HCT116 (cell line): ENCODE results near the gene RTN4IP1. TPM values are rescaled to one million over a fixed set of nuclear protein-coding genes. Genes with fewer than 3 reads are reported as not detected.

Source experiments
- ATAC-seq: fragments of 200-7000 bp; cut with Tn5 transposase; 2 replicates; pipeline ENCODE4 v1.9.1; 2020; ENCODE audit warnings: mild to moderate bottlenecking, moderate library complexity
- BruUV-seq: library from RNA; stranded (reverse); fragments of 400-500 nt; replicated peaks from 2 replicates; lab custom pipeline; 2021; lab: Mats Ljungman, UMichigan
- CTCF ChIA-PET: fragments of 300-600 bp; sonication (Branson Sonifier 250); formaldehyde crosslinking; loops from one replicate; lab custom pipeline; 2021; ENCODE audit warnings: antibody characterized with exemption; lab: Charles Lee
- POLR2A ChIA-PET: fragments of 300-600, 350-600 bp; sonication (Branson Sonifier 250); formaldehyde crosslinking; loops from one replicate; lab custom pipeline; 2021; ENCODE audit warnings: antibody characterized with exemption; lab: Charles Lee
- RAD21 ChIA-PET, 2 experiments: fragments of 300-600 bp; sonication (Branson Sonifier 250); formaldehyde crosslinking; loops; one replicate each; lab custom pipeline; 2023; ENCODE audit warnings: low total read pairs in 2 of 2; ENCODE audit not compliant: uncharacterized antibody in 2 of 2, unreplicated experiment in 2 of 2, low non-redundant PET in 1 of 2; lab: Charles Lee
- DNase-seq: peaks from one replicate; pipeline ENCODE4 v3.0.0-alpha.2; 2010; ENCODE audit warnings: low read depth, low spot score
- H2AFZ ChIP-seq: fragments of 200-600 bp; shearing (Covaris generic), sonication (generic); 2 replicates; pipeline ENCODE4 v1.6.1; 2017; ENCODE audit warnings: low read depth, mixed run types, mixed read lengths, antibody characterized with exemption, low read length; ENCODE audit not compliant: poor library complexity, severe bottlenecking
- H3K27ac ChIP-seq: 2 replicates; pipeline ENCODE4 v1.5.1; 2012; ENCODE audit warnings: low read depth, low read length
- H3K27me3 ChIP-seq: fragments of 200-600 bp; sonication (generic); 2 replicates; pipeline ENCODE4 v1.6.1; 2016; ENCODE audit warnings: mixed run types, low read length, mixed read lengths; ENCODE audit not compliant: insufficient read depth
- H3K36me3 ChIP-seq, 2 experiments: fragments of 200-500 bp in 1 of 2; fragments of 200-600 bp in 1 of 2; sonication (Bioruptor generic) in 1 of 2; sonication (generic) in 1 of 2; 2 replicates each; pipeline versions ENCODE4 v1.5.1 to v1.6.1; 2014 to 2016; ENCODE audit warnings: low read length in 2 of 2, inconsistent platforms in 1 of 2, mixed read lengths in 1 of 2, mixed run types in 1 of 2; ENCODE audit not compliant: insufficient read depth in 2 of 2, control insufficient read depth in 1 of 2
- H3K4me1 ChIP-seq, 2 experiments: fragments of 200-600 bp in 1 of 2; sonication (generic) in 1 of 2; 2 replicates each; pipeline versions ENCODE4 v1.5.1 to v1.6.1; 2012 to 2017; ENCODE audit warnings: low read length in 2 of 2, inconsistent platforms in 1 of 2, mild to moderate bottlenecking in 1 of 2, mixed read lengths in 1 of 2, mixed run types in 1 of 2, moderate library complexity in 1 of 2; ENCODE audit not compliant: insufficient read depth in 2 of 2, control insufficient read depth in 1 of 2
- H3K4me2 ChIP-seq: fragments of 200-600 bp; sonication (generic); 2 replicates; pipeline ENCODE4 v1.6.1; 2017; ENCODE audit warnings: mixed run types, low read length, mixed read lengths
- H3K4me3 ChIP-seq, 2 experiments: fragments of 200-600 bp in 1 of 2; sonication (generic) in 1 of 2; replicated peaks in 1 of 2; 2 replicates each; pipeline ENCODE4 v1.5.1; 2011 to 2016; ENCODE audit warnings: low read length in 2 of 2, control low read depth in 1 of 2, low read depth in 1 of 2, mild to moderate bottlenecking in 1 of 2, mixed read lengths in 1 of 2, mixed run types in 1 of 2
- H3K79me2 ChIP-seq: fragments of 200-600 bp; sonication (generic); 2 replicates; pipeline ENCODE4 v1.6.1; 2017; ENCODE audit warnings: mild to moderate bottlenecking, mixed run types, low read length, moderate library complexity, mixed read lengths; ENCODE audit not compliant: insufficient read depth
- H3K9ac ChIP-seq: fragments of 200-600 bp; sonication (generic); 2 replicates; pipeline ENCODE4 v1.6.1; 2016; ENCODE audit warnings: low read length, mixed read lengths
- H3K9me2 ChIP-seq: fragments of 200-600 bp; sonication (generic), shearing (Covaris generic); 2 replicates; pipeline ENCODE4 v1.6.1; 2017; ENCODE audit warnings: mixed run types, mild to moderate bottlenecking, moderate library complexity; ENCODE audit not compliant: insufficient read depth
- H3K9me3 ChIP-seq, 2 experiments: fragments of 200-500 bp in 1 of 2; fragments of 200-600 bp in 1 of 2; sonication (Bioruptor generic) in 1 of 2; sonication (generic) in 1 of 2; 2 replicates each; pipeline ENCODE4 v1.6.1; 2014 to 2017; ENCODE audit warnings: low read length in 2 of 2, mixed read lengths in 2 of 2, inconsistent platforms in 1 of 2, low read depth in 1 of 2, mild to moderate bottlenecking in 1 of 2, mixed run types in 1 of 2, moderate library complexity in 1 of 2; ENCODE audit not compliant: control insufficient read depth in 1 of 2, insufficient read depth in 1 of 2
- H4K20me1 ChIP-seq: fragments of 200-600 bp; sonication (generic), shearing (Covaris generic); 2 replicates; pipeline ENCODE4 v1.6.1; 2017; ENCODE audit warnings: mixed run types, mild to moderate bottlenecking, moderate library complexity; ENCODE audit not compliant: insufficient read depth
- CBX3 ChIP-seq: IDR thresholded peaks from 2 replicates; pipeline ENCODE4 v1.6.1; 2012; ENCODE audit warnings: low read depth
- POLR2A ChIP-seq: IDR thresholded peaks from 2 replicates; pipeline ENCODE4 v1.7.0; 2011; ENCODE audit warnings: borderline replicate concordance; ENCODE audit not compliant: insufficient read depth, insufficient read length; ENCODE audit errors: extremely low read depth
- POLR2AphosphoS5 ChIP-seq: IDR thresholded peaks from 2 replicates; pipeline ENCODE4 v1.6.1; 2011; ENCODE audit warnings: mild to moderate bottlenecking, low read depth, low read length, moderate library complexity
- RAD21 ChIP-seq: IDR thresholded peaks from 2 replicates; pipeline ENCODE4 v1.6.1; 2012; ENCODE audit warnings: low read depth, mild to moderate bottlenecking
- SIN3A ChIP-seq: IDR thresholded peaks from 2 replicates; pipeline ENCODE4 v1.6.1; 2012; ENCODE audit warnings: low read depth
- SP1 ChIP-seq: IDR thresholded peaks from 2 replicates; pipeline ENCODE4 v1.6.1; 2012; ENCODE audit warnings: low read depth
- YY1 ChIP-seq: IDR thresholded peaks from 2 replicates; pipeline ENCODE4 v1.6.1; 2011; ENCODE audit warnings: low read length, low read depth, moderate library complexity, mild to moderate bottlenecking; ENCODE audit not compliant: insufficient replicate concordance; ENCODE audit errors: extremely low read depth
- intact Hi-C: fragments of 100-400 bp; cut with micrococcal nuclease; formaldehyde crosslinking; loops from 2 replicates; pipeline ENCODE4 v1.10.0; 2022
- total RNA-seq: library from RNA; stranded (reverse); gene quantifications from one replicate; pipeline ENCODE4 v1.2.1, GENCODE V29; 2021; ENCODE audit not compliant: unreplicated experiment
- TF ChIP-seq, protein P1 (sequence below), 3 experiments: fragments of 200-600 bp in 1 of 3; sonication (generic) in 1 of 3; IDR thresholded peaks in 2 of 3; conservative IDR thresholded peaks in 1 of 3; 2 replicates each; pipeline ENCODE4 v1.5.1; 2012 to 2017; ENCODE audit warnings: low read depth in 2 of 3, low read length in 2 of 3, antibody characterized with exemption in 1 of 3, borderline replicate concordance in 1 of 3, control low read depth in 1 of 3, mild to moderate bottlenecking in 1 of 3, mixed read lengths in 1 of 3, mixed run types in 1 of 3, moderate library complexity in 1 of 3; ENCODE audit not compliant: insufficient read depth in 1 of 3
- TF ChIP-seq, protein P2 (sequence below): IDR thresholded peaks from 2 replicates; pipeline ENCODE4 v1.6.1; 2012

Gene RTN4IP1
- total RNA-seq, 1 experiment from 2014 or later = 9.1 TPM

DNA sequence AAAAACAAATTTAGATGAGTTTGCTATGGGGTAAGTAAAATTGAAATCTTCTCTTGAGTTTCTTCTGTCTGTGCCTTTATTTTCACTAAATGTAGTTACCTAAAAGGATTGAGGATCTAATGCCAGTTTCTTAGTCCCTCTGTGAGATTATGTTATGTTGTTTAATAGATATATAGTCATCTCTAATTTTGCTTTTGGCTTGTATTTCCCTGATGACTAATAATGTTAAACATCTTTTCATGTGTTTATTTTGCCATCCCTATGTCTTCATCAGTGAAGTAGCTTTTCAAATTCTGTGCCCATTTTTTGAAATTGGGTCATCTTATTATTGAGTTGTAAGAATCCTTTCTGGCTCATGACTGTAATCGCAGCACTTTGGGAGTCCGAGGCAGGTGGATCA is 13.8 kb upstream of the RTN4IP1 start:
- Histone ChIP-seq H3K9me3 (no peaks in the 10 kb centered on the region), H3K27me3 (no peaks in the 10 kb centered on the region), H3K36me3 (no peaks in the 10 kb centered on the region; a peak in 1 of 4 replicates), H2AFZ (no peak overlapping the region), H3K9ac (no peak overlapping the region), H3K9me2 (no peaks in the 10 kb centered on the region), H3K4me3 (no peak overlapping the region), H3K4me2 (no peak overlapping the region), H4K20me1 (no peaks in the 10 kb centered on the region; the same call in 1 of the 2 replicates), H3K4me1 (no peaks in the 10 kb centered on the region), H3K27ac (no peak overlapping the region), H3K79me2 (peaks cover 29% of the 10 kb centered on the region)
- ATAC-seq (no peak), DNase-seq (no peak)
- intact Hi-C loops = no loop called here
- BruUV-seq = no TSS peak
- ChIA-PET CTCF (no interaction called here), POLR2A (no interaction called here), RAD21 (no interaction called here)
- TF ChIP-seq, protein P1, sequence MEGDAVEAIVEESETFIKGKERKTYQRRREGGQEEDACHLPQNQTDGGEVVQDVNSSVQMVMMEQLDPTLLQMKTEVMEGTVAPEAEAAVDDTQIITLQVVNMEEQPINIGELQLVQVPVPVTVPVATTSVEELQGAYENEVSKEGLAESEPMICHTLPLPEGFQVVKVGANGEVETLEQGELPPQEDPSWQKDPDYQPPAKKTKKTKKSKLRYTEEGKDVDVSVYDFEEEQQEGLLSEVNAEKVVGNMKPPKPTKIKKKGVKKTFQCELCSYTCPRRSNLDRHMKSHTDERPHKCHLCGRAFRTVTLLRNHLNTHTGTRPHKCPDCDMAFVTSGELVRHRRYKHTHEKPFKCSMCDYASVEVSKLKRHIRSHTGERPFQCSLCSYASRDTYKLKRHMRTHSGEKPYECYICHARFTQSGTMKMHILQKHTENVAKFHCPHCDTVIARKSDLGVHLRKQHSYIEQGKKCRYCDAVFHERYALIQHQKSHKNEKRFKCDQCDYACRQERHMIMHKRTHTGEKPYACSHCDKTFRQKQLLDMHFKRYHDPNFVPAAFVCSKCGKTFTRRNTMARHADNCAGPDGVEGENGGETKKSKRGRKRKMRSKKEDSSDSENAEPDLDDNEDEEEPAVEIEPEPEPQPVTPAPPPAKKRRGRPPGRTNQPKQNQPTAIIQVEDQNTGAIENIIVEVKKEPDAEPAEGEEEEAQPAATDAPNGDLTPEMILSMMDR (IDR thresholded peaks at IDR 0.05 in 2 of 3, conservative IDR thresholded peaks at IDR 0.05 in 1 of 3; ENCODE audit: borderline replicate concordance in 1 of 3, insufficient read depth in 1 of 3, low read depth in 2 of 3, low read length in 2 of 3) = no peak
- no peak for TF ChIP-seq RAD21
- TF ChIP-seq POLR2A = no peak
- no peak for TF ChIP-seq POLR2AphosphoS5
- TF ChIP-seq CBX3 = no peak
- TF ChIP-seq SIN3A = no peak
- TF ChIP-seq, protein P2, sequence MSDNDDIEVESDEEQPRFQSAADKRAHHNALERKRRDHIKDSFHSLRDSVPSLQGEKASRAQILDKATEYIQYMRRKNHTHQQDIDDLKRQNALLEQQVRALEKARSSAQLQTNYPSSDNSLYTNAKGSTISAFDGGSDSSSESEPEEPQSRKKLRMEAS = no peak
- no peak for TF ChIP-seq YY1
- no peak for TF ChIP-seq SP1
